Midbrain (tissue), 1 donor: Measurements from ENCODE around the gene RRM2.
"Not testable (repeated sequence)": the region's sequence is repeated elsewhere in the genome, so short reads cannot be mapped to it uniquely, and the experiment has no call there.

Experiments
- DNase-seq: peaks from one replicate; lab custom pipeline; 2025; lab: John Stamatoyannopoulos, UW

The RRM2 gene

DNA sequence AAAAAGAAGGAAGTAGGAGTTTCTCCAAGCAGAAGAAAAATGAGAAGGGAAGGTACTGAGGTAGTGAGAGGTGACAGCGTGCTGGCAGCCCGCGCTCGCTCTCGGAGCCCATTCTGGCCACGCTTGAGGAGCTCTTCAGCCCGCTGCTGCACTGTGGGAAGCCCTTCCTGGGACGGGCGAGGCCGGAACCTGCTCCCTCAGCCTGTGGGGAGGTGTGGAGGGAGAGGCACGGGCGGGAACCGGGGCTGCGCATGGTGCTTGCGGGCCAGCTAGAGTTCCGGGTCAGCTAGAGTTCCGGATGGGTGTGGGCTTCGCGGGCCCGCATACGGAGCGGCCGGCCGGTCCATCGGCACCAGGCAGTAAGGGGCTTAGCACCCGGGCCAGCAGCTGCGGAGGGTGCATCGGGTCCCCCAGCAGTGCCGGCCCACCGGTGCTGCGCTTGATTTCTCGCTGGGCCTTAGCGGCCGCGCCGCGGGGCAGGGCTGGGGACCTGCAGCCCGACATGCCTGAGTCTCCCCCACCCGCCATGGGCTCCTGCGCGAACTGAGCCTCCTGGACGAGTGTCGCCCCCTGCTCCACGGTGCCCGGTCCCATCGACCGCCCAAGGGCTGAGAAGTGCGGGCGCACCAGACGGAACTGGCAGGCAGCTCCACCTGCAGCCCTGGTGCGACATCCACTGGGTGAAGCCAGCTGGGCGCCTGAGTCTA, 31.2 kb upstream of the RRM2 start:
- no peak for DNase-seq

- DNase-seq: not testable (repeated sequence)
These were observed 30.7 kb upstream of the RRM2 start for GRCh38 chr2:10091889-10092244.

- DNase-seq: peak; percentile 9
These were observed 28.2 kb upstream of the RRM2 start for GRCh38 chr2:10094271-10094814.

DNA sequence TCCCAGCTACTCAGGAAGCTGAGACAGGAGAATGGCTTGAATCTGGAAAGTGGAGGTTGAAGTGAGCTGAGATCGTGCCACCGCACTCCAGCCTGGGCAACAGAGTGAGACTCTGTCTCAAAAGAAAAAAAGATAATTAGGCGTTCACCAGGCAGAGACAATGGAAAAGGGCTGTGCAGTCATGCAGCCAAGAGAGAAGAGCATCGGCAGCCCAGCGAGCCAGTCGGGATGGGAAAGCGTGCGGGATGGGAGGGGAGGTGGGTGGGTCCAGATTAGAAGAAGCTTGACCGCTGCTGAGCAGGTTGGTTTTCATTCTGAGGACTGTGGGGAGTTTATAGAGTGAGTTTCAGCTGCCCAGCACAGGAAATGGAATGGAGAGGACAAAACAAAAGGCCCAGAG, 27.4 kb upstream of the RRM2 start:
- no peak for DNase-seq

DNA sequence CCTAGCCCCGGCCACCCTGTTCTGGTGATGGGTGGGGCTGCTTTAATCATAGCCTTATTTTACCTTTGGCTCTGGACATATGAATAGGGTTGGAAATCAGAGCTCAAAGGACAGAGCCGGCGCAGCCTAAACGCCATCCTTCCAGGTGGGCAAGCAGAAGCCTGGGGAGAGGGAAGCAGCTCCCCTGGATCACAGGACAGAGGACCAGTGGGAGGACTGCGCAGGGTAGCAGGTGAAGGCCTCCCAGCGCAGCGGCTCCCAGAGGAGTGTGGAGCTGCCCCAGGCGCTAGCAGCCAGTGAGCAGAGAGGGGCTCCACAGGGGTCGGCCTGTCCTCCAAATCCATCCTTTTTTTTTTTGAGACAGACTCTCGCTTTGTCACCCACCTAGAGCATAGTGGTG, 25.9 kb upstream of the RRM2 start:
- no peak for DNase-seq

- DNase-seq: peak; percentile 47
These were observed 25.0 kb upstream of the RRM2 start for GRCh38 chr2:10097352-10098148.

- no peak for DNase-seq
These were observed 21.0 kb upstream of the RRM2 start for GRCh38 chr2:10101491-10101890.

DNA sequence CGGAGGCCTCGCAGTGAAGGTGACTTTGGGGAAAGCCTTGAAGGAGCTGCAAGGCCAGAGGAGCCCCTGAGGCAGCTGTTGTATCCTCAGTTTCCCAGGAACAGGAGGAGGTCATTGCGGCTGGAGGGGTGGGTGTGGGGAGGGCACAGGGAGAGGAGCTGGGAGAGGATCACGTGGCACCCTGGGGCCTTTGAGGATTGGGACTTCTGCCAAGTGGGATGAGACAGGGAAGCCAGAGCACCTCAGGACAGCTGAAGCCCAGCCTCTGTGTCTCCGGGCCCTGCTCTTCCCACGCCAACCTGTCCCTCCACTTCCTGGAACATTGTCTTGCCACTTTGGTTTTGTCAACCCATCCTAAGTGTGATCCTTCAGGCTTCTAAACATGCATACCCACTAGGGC, 19.4 kb upstream of the RRM2 start:
- no peak for DNase-seq

DNA sequence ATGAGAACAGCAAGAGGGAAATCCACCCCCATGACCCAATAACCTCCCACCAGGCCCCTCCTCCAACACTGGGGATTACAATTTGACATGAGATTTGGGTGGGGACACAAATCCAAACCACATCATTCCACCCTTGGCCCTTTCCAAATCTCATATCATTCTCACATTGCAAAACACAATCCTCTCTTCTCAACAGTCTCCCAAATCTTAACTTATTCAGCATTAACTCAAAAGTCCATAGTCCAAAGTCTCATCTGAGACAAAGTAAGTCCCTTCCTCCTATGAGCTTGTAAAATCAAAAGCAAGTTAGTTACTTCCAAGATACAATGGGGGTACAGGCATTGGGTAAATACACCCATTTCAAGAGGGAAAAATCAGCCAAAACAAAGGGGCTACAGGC, 17.6 kb upstream of the RRM2 start:
- DNase-seq: not testable (repeated sequence)

DNA sequence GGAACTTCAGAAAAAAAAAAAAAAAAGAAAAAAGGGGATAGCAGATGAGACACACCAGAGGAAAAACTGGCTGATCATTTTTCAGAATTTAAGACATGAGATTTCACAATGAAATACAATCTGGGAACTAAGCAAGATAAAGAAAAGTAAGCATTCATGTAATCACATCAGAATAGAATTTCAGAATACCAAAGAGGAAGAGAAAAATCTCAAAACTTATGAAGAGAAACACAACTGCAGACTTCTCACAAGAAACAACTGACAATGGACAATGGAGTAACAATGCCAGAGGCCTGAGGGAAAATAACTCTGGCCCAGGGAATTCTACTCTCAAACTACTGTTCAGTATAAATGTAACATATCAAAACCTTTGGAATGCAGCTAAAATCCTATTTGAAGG, 13.2 kb upstream of the RRM2 start:
- no peak for DNase-seq

DNA sequence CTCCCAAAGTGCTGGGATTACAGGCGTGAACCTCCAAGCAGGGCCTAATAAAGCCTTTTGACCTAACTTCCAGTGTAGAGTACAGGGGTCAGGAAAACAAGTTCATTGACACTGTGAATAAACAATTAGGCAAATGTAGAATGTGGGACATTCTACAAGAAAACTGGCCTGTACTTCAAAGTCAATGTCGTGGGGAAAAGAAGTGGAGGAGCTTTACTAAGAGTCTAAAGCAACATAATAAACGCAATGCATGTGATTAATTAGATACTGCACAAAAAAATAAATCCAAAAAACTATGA, 3.6 kb upstream of the RRM2 start:
- DNase-seq: no peak

GRCh38 chr2:10119601-10120157, 2.9 kb upstream of the RRM2 start:
- DNase-seq: no peak

GRCh38 chr2:10120158-10120876, 2.2 kb upstream of the RRM2 start:
- DNase-seq: peak; percentile 38

- DNase-seq: no peak
These were observed 1.5 kb upstream of the RRM2 start for GRCh38 chr2:10120877-10121574.

DNA sequence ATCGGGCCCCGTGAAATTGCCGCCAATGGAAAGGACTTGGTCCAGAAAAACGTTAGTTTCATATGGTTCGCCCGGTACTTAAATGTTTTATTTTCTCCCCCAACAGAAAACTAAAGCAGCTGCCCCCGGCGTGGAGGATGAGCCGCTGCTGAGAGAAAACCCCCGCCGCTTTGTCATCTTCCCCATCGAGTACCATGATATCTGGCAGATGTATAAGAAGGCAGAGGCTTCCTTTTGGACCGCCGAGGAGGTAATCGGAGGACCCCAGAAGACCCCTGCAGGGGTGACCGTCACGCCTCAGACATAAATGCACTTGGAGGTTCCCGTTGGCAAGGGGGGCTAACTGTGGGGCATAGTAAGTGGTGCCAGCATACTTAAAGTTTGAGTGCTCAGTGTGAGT, 742 bp downstream of the RRM2 start:
- DNase-seq: no peak

- peak; percentile 82 for DNase-seq
These were observed 2.1 kb downstream of the RRM2 start for GRCh38 chr2:10124538-10125045.

GRCh38 chr2:10125842-10126631, 3.5 kb downstream of the RRM2 start:
- DNase-seq: no peak

GRCh38 chr2:10126632-10127026, 4.1 kb downstream of the RRM2 start:
- no peak for DNase-seq

DNA sequence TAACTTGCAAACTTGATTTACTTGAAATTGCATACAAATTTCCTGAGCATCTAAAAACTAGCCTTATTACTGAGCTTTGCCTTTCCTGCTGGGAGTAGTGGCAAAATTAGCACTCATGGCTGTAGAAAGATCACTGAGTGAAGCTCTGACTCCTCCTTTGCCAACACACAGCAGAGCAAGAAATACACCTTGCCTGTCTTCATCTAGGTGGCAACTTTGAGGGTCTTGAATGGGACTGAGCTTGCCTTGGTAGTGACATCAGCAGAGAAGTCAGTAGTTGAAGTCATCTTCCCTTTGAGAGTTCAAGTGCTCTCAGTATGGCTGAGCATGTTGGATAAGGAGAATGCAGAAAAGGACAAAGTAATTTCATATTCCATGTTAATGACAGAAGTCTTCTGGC, 5.9 kb downstream of the RRM2 start:
- DNase-seq: no peak

DNA sequence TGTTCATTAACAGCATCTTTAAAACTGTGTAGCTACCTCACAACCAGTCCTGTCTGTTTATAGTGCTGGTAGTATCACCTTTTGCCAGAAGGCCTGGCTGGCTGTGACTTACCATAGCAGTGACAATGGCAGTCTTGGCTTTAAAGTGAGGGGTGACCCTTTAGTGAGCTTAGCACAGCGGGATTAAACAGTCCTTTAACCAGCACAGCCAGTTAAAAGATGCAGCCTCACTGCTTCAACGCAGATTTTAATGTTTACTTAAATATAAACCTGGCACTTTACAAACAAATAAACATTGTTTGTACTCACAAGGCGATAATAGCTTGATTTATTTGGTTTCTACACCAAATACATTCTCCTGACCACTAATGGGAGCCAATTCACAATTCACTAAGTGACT, 7.0 kb downstream of the RRM2 start:
- DNase-seq: no peak

- DNase-seq: no peak
These were observed 9.6 kb downstream of the RRM2 start for GRCh38 chr2:10132043-10132575.
